ENCODE measurements around the gene CHMP2A. TPM values are rescaled to one million over a fixed set of nuclear protein-coding genes. Genes with fewer than 3 reads are reported as not detected.

CHMP2A gene
- total and polyA plus RNA-seq, 4 donors: 87.7 to 309 (median 192) TPM

GRCh38 chr19:58552655-58553054, 2.2 kb downstream of the CHMP2A start:
- peaks cover 13 to 59% (median 52%) of the 10 kb centered on the region in 4 donors for H3K36me3 ChIP-seq (ENCODE audit: control insufficient read depth in 4 of 4, insufficient read depth in 4 of 4, low read length in 4 of 4)

GRCh38 chr19:58551577-58552471, 3.1 kb downstream of the CHMP2A start:
- H3K9me3 ChIP-seq (ENCODE audit: control insufficient read depth in 4 of 4, insufficient read depth in 3 of 4, low read length in 3 of 4): peaks cover 0 to 2% (median 0%) of the 10 kb centered on the region in 4 donors
- no peak overlapping the region for H3K27ac ChIP-seq (ENCODE audit: low read depth in 1 of 2, low read length in 1 of 2)
- ATAC-seq (ENCODE audit: insufficient read depth, low FRiP score): no peak
- no peak overlapping the region for H3K4me3 ChIP-seq
- H3K4me1 ChIP-seq (ENCODE audit: control insufficient read depth in 5 of 5, insufficient read depth in 5 of 5, low read length in 5 of 5): peaks cover 3 to 26% (median 9%) of the 10 kb centered on the region in 5 donors
- H3K9ac ChIP-seq (ENCODE audit: insufficient read depth in 1 of 2, low read length in 2 of 2): no peak overlapping the region
- 95 to 96% methylated on average over 18 of the region's 18 CpGs for WGBS, 2 donors
- DNase-seq: no peak
- H3K36me3 ChIP-seq (ENCODE audit: control insufficient read depth in 4 of 4, insufficient read depth in 4 of 4, low read length in 4 of 4): peaks cover 13 to 65% (median 57%) of the 10 kb centered on the region in 4 donors
- no peak for TF ChIP-seq CTCF (IDR thresholded peaks at IDR 0.05; ENCODE audit: control extremely low read depth, extremely low read depth)
- H3K27me3 ChIP-seq (ENCODE audit: control insufficient read depth in 3 of 3, insufficient read depth in 3 of 3, low read length in 2 of 3): no peaks in the 10 kb centered on the region

More at GRCh38 chr19:58552655-58553054, 2.2 kb downstream of the CHMP2A start:
- H3K9me3 ChIP-seq (ENCODE audit: control insufficient read depth in 4 of 4, insufficient read depth in 3 of 4, low read length in 3 of 4): peaks cover 0 to 2% (median 0%) of the 10 kb centered on the region in 4 donors
- no peak overlapping the region for H3K27ac ChIP-seq (ENCODE audit: low read depth in 1 of 2, low read length in 1 of 2)
- DNase-seq: no peak
- WGBS, 2 donors: 94 to 98% methylated on average over 2 of the region's 2 CpGs
- no peak for ATAC-seq (ENCODE audit: insufficient read depth, low FRiP score)
- H3K27me3 ChIP-seq (ENCODE audit: control insufficient read depth in 3 of 3, insufficient read depth in 3 of 3, low read length in 2 of 3): no peaks in the 10 kb centered on the region
- H3K4me1 ChIP-seq (ENCODE audit: control insufficient read depth in 5 of 5, insufficient read depth in 5 of 5, low read length in 5 of 5): peaks cover 7 to 32% (median 9%) of the 10 kb centered on the region in 5 donors
- TF ChIP-seq CTCF (IDR thresholded peaks at IDR 0.05; ENCODE audit: control extremely low read depth, extremely low read depth): no peak
- no peak overlapping the region for H3K9ac ChIP-seq (ENCODE audit: insufficient read depth in 1 of 2, low read length in 2 of 2)
- H3K4me3 ChIP-seq: no peak overlapping the region

- WGBS, 2 donors: 68 to 77% methylated on average over 1 of the region's 1 CpG
These were observed 3.8 kb downstream of the CHMP2A start for GRCh38 chr19:58551123-58551497.

More at GRCh38 chr19:58551123-58551497, 3.8 kb downstream of the CHMP2A start:
- DNase-seq (no peak), ATAC-seq (ENCODE audit: insufficient read depth, low FRiP score) (no peak)
- peaks cover 0 to 2% (median 0%) of the 10 kb centered on the region in 4 donors for H3K9me3 ChIP-seq (ENCODE audit: control insufficient read depth in 4 of 4, insufficient read depth in 3 of 4, low read length in 3 of 4)
- no peak overlapping the region for H3K9ac ChIP-seq (ENCODE audit: insufficient read depth in 1 of 2, low read length in 2 of 2)
- H3K4me3 ChIP-seq: no peak overlapping the region
- no peaks in the 10 kb centered on the region for H3K27me3 ChIP-seq (ENCODE audit: control insufficient read depth in 3 of 3, insufficient read depth in 3 of 3, low read length in 2 of 3)
- TF ChIP-seq CTCF (IDR thresholded peaks at IDR 0.05; ENCODE audit: control extremely low read depth, extremely low read depth): no peak
- peaks cover 13 to 60% (median 54%) of the 10 kb centered on the region in 4 donors for H3K36me3 ChIP-seq (ENCODE audit: control insufficient read depth in 4 of 4, insufficient read depth in 4 of 4, low read length in 4 of 4)
- no peak overlapping the region for H3K27ac ChIP-seq (ENCODE audit: low read depth in 1 of 2, low read length in 1 of 2)
- peaks cover 8 to 29% (median 13%) of the 10 kb centered on the region in 5 donors for H3K4me1 ChIP-seq (ENCODE audit: control insufficient read depth in 5 of 5, insufficient read depth in 5 of 5, low read length in 5 of 5)
